ENCODE measurements around the gene NT5M. TPM values are rescaled to one million over a fixed set of nuclear protein-coding genes. Genes with fewer than 3 reads are reported as not detected.

Gene NT5M
- total and polyA plus RNA-seq, 9 of the 15 experiments (the other 6 are each of a cell fraction or from before 2014, with no cell fraction given) = 0.24 to 10.1 (median 3.4) TPM

DNA sequence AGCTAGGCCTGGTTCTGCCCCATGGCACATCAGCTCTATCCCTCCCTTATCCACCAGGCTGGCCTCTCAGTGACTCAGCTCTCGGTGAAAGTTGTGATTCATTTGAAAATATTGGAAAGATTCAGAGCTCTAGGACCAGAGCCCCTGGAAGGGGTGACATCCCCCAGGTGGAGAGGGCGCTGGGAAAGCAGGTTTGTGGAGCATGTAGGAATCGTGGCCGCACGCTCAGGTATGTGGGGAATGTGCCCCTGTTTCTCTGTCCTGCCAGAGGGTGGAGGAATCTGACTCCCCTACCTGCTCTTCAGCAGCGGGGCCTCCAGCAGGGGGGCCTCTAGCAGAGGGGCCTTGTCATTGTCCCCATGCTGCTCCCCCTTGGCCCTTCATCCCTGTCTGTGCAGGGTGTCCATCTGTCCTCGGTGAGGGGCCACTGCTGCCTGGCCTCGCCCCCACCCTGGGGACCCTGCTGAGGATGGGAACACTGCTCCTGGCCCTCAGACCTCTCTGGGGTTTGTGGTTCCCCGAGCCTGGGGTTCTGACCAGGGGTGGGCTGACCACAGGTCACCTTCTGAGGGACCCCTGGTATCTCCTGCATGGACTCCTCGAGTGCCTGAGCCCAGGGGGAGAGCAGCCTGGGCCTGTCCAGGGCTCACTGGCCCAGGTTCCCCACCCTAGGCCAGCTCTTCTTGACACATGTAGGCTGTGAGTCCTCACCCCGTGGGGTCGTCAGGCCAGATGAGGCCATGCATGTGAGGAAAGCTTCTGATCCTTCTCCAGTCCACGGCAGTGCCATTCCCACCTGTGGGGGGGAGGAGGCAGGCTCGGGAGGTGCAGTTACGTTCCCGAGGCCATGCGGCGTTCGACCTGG, 47.5 kb downstream of the NT5M start:
- no peaks in the 10 kb centered on the region for H3K36me3 ChIP-seq (ENCODE audit: control insufficient read depth, insufficient read depth, low read length)
- H3K9me1 ChIP-seq (ENCODE audit: control insufficient read depth, insufficient read depth, low read length) = no peaks in the 10 kb centered on the region
- no peaks in the 10 kb centered on the region for H3K79me2 ChIP-seq (ENCODE audit: control insufficient read depth, insufficient read depth, low read length)
- POLR2A ChIA-PET = interaction anchor here (0.6 kb wide), 3 partner anchors 527 to 752 kb away, joined by 3 read pairs; no protein-coding TSS in a partner anchor
- H3K27ac ChIP-seq (ENCODE audit: extremely low read depth, low read depth, low read length) = no peak overlapping the region
- CTCF ChIA-PET (ENCODE audit: low intra/inter-chr PET ratio) = no interaction called here
- H3K4me3 ChIP-seq = no peak overlapping the region
- intact Hi-C loops (cut with micrococcal nuclease) (no loop called here), in situ Hi-C loops (cut with MboI) (no loop called here)
- TF ChIP-seq ZFP1 (CRISPR knock-in tag; IDR thresholded peaks at IDR 0.05) (no peak), POLR2G (IDR thresholded peaks at IDR 0.05; ENCODE audit: low read depth, low read length) (peak; percentile 11; the same call in 1 of the 2 replicates)
- TF ChIP-seq, protein P1, sequence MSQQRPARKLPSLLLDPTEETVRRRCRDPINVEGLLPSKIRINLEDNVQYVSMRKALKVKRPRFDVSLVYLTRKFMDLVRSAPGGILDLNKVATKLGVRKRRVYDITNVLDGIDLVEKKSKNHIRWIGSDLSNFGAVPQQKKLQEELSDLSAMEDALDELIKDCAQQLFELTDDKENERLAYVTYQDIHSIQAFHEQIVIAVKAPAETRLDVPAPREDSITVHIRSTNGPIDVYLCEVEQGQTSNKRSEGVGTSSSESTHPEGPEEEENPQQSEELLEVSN (IDR thresholded peaks at IDR 0.05; ENCODE audit: borderline replicate concordance in 1 of 2, extremely low read depth in 1 of 2, insufficient read depth in 1 of 2, insufficient read length in 1 of 2, low read depth in 1 of 2, low read length in 1 of 2, poor library complexity in 1 of 2, severe bottlenecking in 1 of 2) = peak in 1 of 2 experiments; percentile 9
- H3K9me3 ChIP-seq (replicated peaks; ENCODE audit: control insufficient read depth, insufficient read depth, low read depth, low read length) = no peaks in the 10 kb centered on the region
- H3K4me2 ChIP-seq (ENCODE audit: insufficient read depth, low read length) = no peak overlapping the region
- ATAC-seq = no peak
- H3K27me3 ChIP-seq (ENCODE audit: control insufficient read depth in 2 of 2, insufficient read depth in 2 of 2, low read length in 2 of 2) = no peaks in the 10 kb centered on the region
- WGBS (ENCODE audit: insufficient coverage, low coverage, missing lambda C conversion rate) = 66% methylated on average over 8 of the region's 19 CpGs
- DNase-seq (ENCODE audit: extremely low read depth in 1 of 4, low spot score in 3 of 4) = no peak
- H2AFZ ChIP-seq (ENCODE audit: low read depth, low read length) = no peak overlapping the region
- no peak for FAIRE-seq
- no TSS peak for BruUV-seq (replicated peaks)
- H3K9ac ChIP-seq (ENCODE audit: insufficient read depth in 1 of 2, low read depth in 2 of 2, low read length in 2 of 2) = peak overlapping the region in 1 of 2 experiments; percentile 36; a peak in 2 of 4 replicates
- H3K4me1 ChIP-seq (replicated peaks in 1 of 2; ENCODE audit: control insufficient read depth in 2 of 2, insufficient read depth in 2 of 2, low read length in 2 of 2) = peaks cover 7 to 50% of the 10 kb centered on the region in 2 experiments; a peak in 4 of 5 replicates
- H4K20me1 ChIP-seq (replicated peaks; ENCODE audit: control insufficient read depth, insufficient read depth, low read length) = no peaks in the 10 kb centered on the region

All from K562 (cell line).